DMS53 (cell line): ENCODE data around the gene NEB.
"Not testable (repeated sequence)": the region's sequence is repeated elsewhere in the genome, so short reads cannot be mapped to it uniquely, and the experiment has no call there.

Source experiments
- DNase-seq: peaks from one replicate; lab custom pipeline; 2025; lab: John Stamatoyannopoulos, UW

Gene NEB

DNA sequence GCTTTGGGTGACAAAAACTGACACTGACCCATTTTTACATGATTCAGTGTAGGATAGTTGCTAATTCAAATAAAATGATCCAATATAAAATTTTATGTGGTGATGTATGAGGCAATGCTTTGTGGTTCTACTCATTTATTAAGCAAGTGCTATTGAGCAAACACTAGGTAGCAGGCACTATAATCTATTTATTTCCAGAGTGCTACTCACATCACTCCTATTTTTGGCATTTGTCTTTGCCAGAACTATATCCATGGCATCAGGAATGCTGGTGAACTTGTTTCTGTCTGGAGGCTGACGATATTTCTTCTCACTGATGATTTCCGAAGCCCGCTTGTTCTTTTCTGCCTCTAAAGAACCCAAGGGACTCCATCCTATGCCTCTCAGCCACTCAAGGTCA is 84.3 kb downstream of the NEB start:
- DNase-seq, result no peak

DNA sequence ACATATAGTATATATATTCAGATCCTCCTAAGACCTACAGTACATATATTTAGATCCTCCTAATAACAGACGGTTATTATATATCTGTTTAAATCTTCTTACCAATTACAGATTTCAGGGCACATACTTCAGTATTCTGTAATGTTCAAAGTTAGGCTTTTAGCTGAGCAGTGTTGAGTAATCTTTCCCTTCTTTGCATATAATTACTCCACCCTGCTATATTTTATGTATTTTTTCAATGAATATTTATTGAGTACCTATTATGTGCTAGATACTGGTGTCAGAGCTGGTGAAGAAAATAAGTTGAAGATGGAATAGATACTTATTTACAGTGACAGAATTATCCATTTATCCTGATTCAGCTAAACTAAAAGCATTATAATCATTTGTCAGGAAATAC is 84.9 kb downstream of the NEB start:
- DNase-seq, result no peak

GRCh38 chr2:151646512-151646911 is 87.8 kb downstream of the NEB start:
- DNase-seq, result not testable (repeated sequence)

DNA sequence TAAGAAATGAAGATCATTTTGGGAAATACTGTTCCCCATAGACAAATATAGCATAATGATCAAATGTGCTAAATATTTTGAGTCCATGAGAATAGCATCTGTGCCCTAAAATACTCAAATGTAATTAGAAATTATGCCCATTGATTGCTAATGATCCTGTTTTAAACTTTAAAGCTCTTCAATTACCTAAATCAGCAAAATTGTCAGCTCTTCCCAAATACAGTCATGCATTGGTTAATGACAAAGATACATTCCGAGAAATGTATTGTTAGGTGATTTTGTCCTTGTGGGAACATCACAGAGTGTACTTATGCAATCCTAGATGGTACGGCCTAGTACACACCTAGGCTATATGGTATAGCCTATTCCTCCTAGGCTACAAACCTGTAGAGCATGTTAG is 89.7 kb downstream of the NEB start:
- DNase-seq, result no peak

- DNase-seq, result peak; percentile 53
Measured at GRCh38 chr2:151641895-151642294, 92.4 kb downstream of the NEB start.

DNA sequence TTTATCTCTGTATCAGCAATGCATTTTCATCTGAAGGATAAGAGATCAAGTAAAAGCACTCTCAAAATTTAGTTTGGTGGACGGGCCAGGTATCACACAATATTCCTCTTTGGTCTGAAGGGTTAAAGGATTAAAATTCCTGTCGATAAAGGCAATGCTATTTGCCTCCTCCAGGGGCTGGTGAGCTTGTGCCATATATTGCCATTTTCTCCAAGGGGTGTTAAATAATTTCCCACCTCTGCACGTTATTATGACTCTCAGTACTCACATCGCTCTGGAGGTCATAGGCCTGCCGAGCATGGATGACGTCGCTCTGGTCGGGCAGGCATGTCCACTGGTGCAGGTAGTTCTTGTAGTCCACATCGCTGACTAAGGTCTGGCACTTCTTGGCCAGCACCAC is 94.2 kb downstream of the NEB start:
- no peak for DNase-seq

- DNase-seq, result no peak
Measured at GRCh38 chr2:151638990-151639389, 95.3 kb downstream of the NEB start.

GRCh38 chr2:151638191-151638933 is 95.9 kb downstream of the NEB start:
- peak; percentile 73 for DNase-seq

- no peak for DNase-seq
Measured at GRCh38 chr2:151637271-151637781, 97.0 kb downstream of the NEB start.

DNA sequence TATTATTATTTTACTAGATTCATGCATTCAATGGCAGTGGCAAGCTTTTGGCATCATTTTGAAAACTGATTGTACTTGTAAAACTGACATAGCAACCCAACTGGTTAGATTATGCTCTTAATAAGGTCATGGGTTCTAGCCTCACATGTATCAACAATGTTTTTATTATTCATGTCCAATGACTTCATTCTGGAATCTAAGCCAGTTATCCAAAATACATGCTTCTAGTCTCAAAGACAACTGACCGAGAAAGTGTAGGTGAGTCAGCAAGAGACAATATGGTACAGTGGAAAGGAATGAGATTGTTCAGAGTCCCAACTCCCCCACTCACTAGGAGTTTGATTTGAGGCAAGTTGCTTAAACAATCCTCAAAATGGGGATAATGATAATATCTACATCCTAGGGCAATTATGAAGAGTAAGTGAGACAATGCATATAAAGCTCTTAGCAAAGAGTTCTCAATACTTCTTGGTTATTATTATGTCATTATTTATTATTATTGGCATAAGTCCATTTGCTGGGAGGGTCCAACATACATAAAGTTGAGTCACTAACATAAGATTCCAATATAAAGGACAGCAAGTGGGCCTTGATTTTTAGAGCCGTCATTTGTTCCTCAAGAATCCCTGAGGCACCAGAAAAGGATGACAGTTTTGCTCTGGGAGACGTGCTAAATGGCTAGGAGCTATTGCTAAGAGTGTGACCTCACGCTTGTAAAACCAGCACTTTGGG is 99.4 kb downstream of the NEB start:
- no peak for DNase-seq

GRCh38 chr2:151632993-151633565 is 101.2 kb downstream of the NEB start:
- peak; percentile 30 for DNase-seq

GRCh38 chr2:151630372-151630771 is 103.9 kb downstream of the NEB start:
- no peak for DNase-seq

GRCh38 chr2:151627353-151627752 is 106.9 kb downstream of the NEB start:
- DNase-seq, result no peak

DNA sequence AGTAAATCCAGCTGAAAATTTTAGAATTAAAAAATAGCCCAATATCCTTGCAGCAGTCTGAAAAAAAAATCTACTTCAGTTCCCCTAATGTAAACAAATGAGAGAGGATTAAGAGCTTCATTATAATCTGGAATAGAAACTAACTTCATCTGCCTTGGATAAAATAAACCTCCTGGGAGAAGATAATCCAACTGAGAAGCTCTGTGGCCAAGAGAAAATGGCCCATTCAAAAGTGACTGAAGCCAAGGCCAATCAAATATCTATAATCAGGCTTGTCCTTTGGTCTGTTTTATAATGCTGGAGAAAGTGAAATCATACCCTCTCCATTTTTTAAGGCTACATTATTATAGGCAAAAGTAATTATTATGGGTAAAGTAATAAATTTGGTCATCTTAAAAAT is 110.0 kb downstream of the NEB start:
- no peak for DNase-seq

GRCh38 chr2:151623631-151624030 is 110.6 kb downstream of the NEB start:
- DNase-seq, result no peak

- no peak for DNase-seq
Measured at GRCh38 chr2:151620761-151621160, 113.5 kb downstream of the NEB start.

- peak; percentile 0 for DNase-seq
Measured at GRCh38 chr2:151619337-151619989, 114.8 kb downstream of the NEB start.

DNA sequence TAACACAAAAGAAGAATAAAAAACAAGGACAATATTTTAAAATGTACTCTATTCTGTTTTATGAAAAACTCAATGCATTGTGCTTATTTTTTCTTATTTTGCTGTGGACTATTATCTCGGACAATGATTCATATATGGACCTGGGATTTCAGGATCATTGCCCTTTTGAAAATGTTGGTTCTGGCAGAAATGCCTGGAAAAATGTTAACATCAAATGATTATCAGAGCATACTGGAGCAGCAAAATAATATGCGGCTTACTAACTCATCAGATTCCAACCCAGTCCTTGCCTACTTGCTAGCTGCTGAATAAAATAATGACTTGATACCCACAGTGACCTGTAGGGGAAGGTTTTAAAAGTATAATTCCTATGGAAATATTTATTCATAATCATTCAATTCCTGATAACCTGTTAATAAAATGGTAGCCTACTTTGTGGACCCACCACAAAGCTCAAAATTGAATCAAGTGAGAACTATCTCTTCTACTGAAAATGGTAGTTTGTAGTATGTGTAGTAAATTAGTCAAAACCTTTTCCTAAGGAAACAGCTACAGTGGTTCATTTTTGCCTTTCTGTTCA is 117.4 kb downstream of the NEB start:
- DNase-seq, result no peak

- peak; percentile 5 for DNase-seq
Measured at GRCh38 chr2:151614606-151615306, 119.5 kb downstream of the NEB start.

GRCh38 chr2:151614159-151614558 is 120.1 kb downstream of the NEB start:
- DNase-seq, result no peak

- no peak for DNase-seq
Measured at GRCh38 chr2:151611351-151611750, 122.9 kb downstream of the NEB start.

- DNase-seq, result no peak
Measured at GRCh38 chr2:151610310-151610709, 124.0 kb downstream of the NEB start.
